ENCODE data around the gene ZNF70. TPM values are rescaled to one million over a fixed set of nuclear protein-coding genes. Genes with fewer than 3 reads are reported as not detected.

Gene ZNF70
- total RNA-seq, 2 donors from 2014 or later = 3.2 to 5.0 TPM

GRCh38 chr22:23789638-23790037, 38.7 kb upstream of the ZNF70 start:
- H3K9me3 ChIP-seq = no peaks in the 10 kb centered on the region
- H3K27me3 ChIP-seq = no peaks in the 10 kb centered on the region
- peaks cover 0 to 52% of the 10 kb centered on the region in 2 donors for H3K4me1 ChIP-seq
- DNase-seq (ENCODE audit: low spot score) = no peak
- no peak for TF ChIP-seq CTCF (IDR thresholded peaks at IDR 0.05)
- H3K27ac ChIP-seq = peak overlapping the region in 1 of 2 donors; percentile 37
- H3K4me3 ChIP-seq = no peak overlapping the region
- peaks cover 27% of the 10 kb centered on the region for H3K36me3 ChIP-seq

GRCh38 chr22:23789121-23789520, 38.2 kb upstream of the ZNF70 start:
- TF ChIP-seq CTCF (IDR thresholded peaks at IDR 0.05) = no peak
- Histone ChIP-seq H3K27ac (peak overlapping the region in 1 of 2 donors; percentile 37), H3K4me1 (peaks cover 0 to 52% of the 10 kb centered on the region in 2 donors), H3K9me3 (no peaks in the 10 kb centered on the region), H3K4me3 (no peak overlapping the region), H3K27me3 (no peaks in the 10 kb centered on the region), H3K36me3 (peaks cover 22% of the 10 kb centered on the region)
- no peak for DNase-seq (ENCODE audit: low spot score)

GRCh38 chr22:23787910-23788309, 37.0 kb upstream of the ZNF70 start:
- no peak for TF ChIP-seq CTCF (IDR thresholded peaks at IDR 0.05)
- H3K9me3 ChIP-seq = no peaks in the 10 kb centered on the region
- no peak for DNase-seq (ENCODE audit: low spot score)
- H3K36me3 ChIP-seq = peaks cover 10% of the 10 kb centered on the region
- H3K27me3 ChIP-seq = no peaks in the 10 kb centered on the region
- peak overlapping the region; percentile 95 to 98 for H3K4me3 ChIP-seq
- H3K27ac ChIP-seq = peak overlapping the region; percentile 100
- peaks cover 0 to 52% of the 10 kb centered on the region in 2 donors for H3K4me1 ChIP-seq

- H3K4me3 ChIP-seq = peak overlapping the region; percentile 95 to 98
- DNase-seq (ENCODE audit: low spot score) = no peak
- no peaks in the 10 kb centered on the region for H3K9me3 ChIP-seq
- H3K27ac ChIP-seq = peak overlapping the region; percentile 100
- H3K27me3 ChIP-seq = no peaks in the 10 kb centered on the region
- H3K4me1 ChIP-seq = peaks cover 0 to 52% of the 10 kb centered on the region in 2 donors
- no peak for TF ChIP-seq CTCF (IDR thresholded peaks at IDR 0.05)
- H3K36me3 ChIP-seq = peaks cover 8% of the 10 kb centered on the region
Observed at GRCh38 chr22:23787600-23787896, 36.6 kb upstream of the ZNF70 start.

GRCh38 chr22:23786752-23787599, 36.1 kb upstream of the ZNF70 start, which contains the start of gene SMARCB1:
Gene SMARCB1 (plus strand): TSS chr22:23786966. CDS start chr22:23787170, 204 bp downstream.
- Histone ChIP-seq H3K27me3 (no peaks in the 10 kb centered on the region), H3K27ac (peak within 1 kb of the TSS; percentile 100), H3K36me3 (peaks cover 3% of the 10 kb centered on the region), H3K9me3 (no peaks in the 10 kb centered on the region), H3K4me3 (peak within 1 kb of the TSS; percentile 95 to 98), H3K4me1 (peaks cover 0 to 51% of the 10 kb centered on the region in 2 donors)
- TF ChIP-seq CTCF (IDR thresholded peaks at IDR 0.05) = no peak
- DNase-seq (ENCODE audit: low spot score) = peak; percentile 91
